ENCODE results near the gene CCDC117.

- TF ChIP-seq CTCF (IDR thresholded peaks at IDR 0.05) (no peak), POLR2A (IDR thresholded peaks at IDR 0.05) (no peak), POLR2AphosphoS5 (IDR thresholded peaks at IDR 0.05) (no peak)
Observed at GRCh38 chr22:28793976-28794584, 21.6 kb downstream of the CCDC117 start.
